IPS DF 19.7 (cell line): ENCODE data around the gene LRRC30.

Source experiments
- DNase-seq: peaks from one replicate; pipeline ENCODE4 v3.0.0-alpha.2; 2013; ENCODE audit warnings: low read depth, low spot score

LRRC30 gene

GRCh38 chr18:7237673-7238272, 6.9 kb downstream of the LRRC30 start:
- DNase-seq = no peak

- DNase-seq = no peak
Measured at GRCh38 chr18:7242926-7243325, 12.0 kb downstream of the LRRC30 start.

- no peak for DNase-seq
Measured at GRCh38 chr18:7248877-7249276, 18.0 kb downstream of the LRRC30 start.

- DNase-seq = no peak
Measured at GRCh38 chr18:7254163-7254562, 23.3 kb downstream of the LRRC30 start.

- DNase-seq = no peak
Measured at GRCh38 chr18:7255054-7255453, 24.2 kb downstream of the LRRC30 start.

- DNase-seq = no peak
Measured at GRCh38 chr18:7255643-7256042, 24.8 kb downstream of the LRRC30 start.

- no peak for DNase-seq
Measured at GRCh38 chr18:7256618-7257425, 25.9 kb downstream of the LRRC30 start.

GRCh38 chr18:7257426-7257740, 26.5 kb downstream of the LRRC30 start:
- no peak for DNase-seq

- no peak for DNase-seq
Measured at GRCh38 chr18:7259475-7259874, 28.6 kb downstream of the LRRC30 start.

GRCh38 chr18:7261199-7261598, 30.3 kb downstream of the LRRC30 start:
- no peak for DNase-seq

GRCh38 chr18:7267973-7268372, 37.1 kb downstream of the LRRC30 start:
- DNase-seq = no peak

- no peak for DNase-seq
Measured at GRCh38 chr18:7269942-7270341, 39.1 kb downstream of the LRRC30 start.

GRCh38 chr18:7272311-7273049, 41.6 kb downstream of the LRRC30 start:
- DNase-seq = no peak

GRCh38 chr18:7273301-7273921, 42.5 kb downstream of the LRRC30 start:
- no peak for DNase-seq

GRCh38 chr18:7281579-7281978, 50.7 kb downstream of the LRRC30 start:
- DNase-seq = no peak
